HG03558 (cell line): ENCODE data around the gene HSPA13.

Experiments
- ATAC-seq: cut with Tn5 transposase; IDR thresholded peaks from one replicate; pipeline ENCODE4 v1.9.1; 2021; ENCODE audit warnings: moderate number of reproducible peaks; ENCODE audit not compliant: unreplicated experiment; ENCODE audit errors: extremely low read depth

The HSPA13 gene

DNA sequence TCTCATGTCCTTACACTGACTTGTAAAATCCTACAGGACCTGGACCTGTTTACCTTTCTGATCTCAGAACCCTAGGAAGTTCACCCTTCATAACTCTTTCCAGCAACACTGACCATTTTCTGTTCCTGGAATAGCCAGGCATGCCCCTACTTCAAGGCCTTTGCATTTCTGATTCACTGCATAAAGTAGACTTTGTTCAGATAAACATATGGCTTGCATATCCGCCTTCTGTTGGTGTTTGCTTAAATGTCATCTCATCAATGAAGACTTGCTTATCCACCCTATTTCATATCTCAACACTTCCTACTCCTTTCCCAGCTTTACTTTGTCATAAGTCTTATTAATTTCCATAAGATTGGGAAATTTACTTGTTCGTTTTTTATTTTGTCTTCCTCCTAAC lies 57.4 kb downstream of the HSPA13 start:
- ATAC-seq, result no peak
